Measurements from ENCODE around the gene CDK18.

The CDK18 gene

GRCh38 chr1:205535096-205535495 is 30.6 kb downstream of the CDK18 start:
- no peak for FAIRE-seq
- no peak for DNase-seq (ENCODE audit: insufficient read length, low spot score)

DNA sequence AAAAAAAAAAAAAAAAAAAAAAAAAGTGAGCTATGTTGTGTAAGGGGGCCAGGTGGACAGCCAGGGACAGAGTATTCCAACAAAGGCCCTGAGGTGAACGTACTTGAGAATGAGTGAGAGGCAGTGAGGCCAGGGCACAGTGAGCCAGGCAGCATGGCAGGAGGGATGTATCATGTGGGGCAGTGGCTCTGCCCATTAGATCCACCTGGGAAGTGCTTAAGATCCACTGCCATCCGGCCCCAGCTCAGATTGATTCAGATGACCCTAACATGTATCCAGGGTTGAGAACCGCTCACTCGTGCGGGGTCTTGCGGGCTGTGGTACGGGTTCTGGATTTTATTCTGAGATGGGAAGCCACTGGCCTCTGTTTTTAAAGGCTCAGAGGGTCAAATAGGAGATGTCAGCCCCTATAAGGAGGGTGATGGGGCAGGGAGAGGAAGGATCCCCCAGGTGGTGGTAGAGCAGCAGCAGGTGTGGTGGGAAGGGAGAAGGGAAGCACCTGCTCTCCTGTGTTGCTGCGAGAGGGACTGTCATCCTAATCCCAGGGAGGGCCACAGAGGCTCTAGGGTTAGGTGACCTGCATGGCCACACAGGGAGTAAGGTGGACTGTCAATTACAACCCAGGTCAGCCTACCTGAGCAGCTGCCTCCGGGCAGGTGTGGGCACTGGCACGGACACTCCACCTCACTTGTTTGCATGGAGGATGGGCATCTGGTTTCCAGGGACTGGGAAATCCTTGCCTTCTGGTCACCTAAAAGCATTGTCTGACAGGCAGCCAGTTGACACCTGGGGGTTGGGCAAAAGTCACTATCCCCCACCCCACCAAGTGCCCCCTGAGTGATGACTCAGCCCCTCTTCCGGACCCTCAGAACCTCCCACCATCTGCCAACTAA is 31.6 kb downstream of the CDK18 start:
- FAIRE-seq (no peak), DNase-seq (ENCODE audit: insufficient read length, low spot score) (no peak)

DNA sequence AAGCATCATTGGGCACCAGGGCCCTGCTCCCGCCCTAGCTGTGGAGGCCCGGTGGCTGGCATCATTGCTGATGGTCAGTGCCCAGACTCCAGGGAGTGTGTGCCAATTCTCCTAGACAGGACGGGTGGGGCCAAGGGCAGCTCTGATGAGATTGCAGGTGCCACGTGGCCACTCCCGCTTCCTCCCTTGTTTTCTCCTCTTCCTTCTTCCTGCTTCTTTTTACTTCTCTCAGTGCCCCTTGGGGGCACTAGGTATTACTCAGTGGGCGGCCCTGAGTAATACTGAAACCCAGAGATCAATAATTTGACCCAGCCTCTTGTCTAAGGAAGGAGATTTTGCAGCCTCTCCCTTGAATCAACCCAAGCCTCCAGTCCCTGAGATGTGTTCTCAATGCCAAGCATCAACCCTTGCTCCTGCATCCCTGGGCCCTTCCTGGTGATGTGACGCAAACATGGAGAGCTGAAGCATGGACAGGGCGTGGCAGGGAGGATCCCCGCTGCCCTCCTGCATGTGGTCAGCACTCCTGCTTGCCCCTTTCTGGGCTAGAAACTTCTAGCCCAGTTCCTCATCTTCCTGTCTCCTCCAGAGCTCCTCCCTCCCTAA is 32.4 kb downstream of the CDK18 start:
- DNase-seq (ENCODE audit: insufficient read length, low spot score): no peak
- FAIRE-seq: no peak

DNA sequence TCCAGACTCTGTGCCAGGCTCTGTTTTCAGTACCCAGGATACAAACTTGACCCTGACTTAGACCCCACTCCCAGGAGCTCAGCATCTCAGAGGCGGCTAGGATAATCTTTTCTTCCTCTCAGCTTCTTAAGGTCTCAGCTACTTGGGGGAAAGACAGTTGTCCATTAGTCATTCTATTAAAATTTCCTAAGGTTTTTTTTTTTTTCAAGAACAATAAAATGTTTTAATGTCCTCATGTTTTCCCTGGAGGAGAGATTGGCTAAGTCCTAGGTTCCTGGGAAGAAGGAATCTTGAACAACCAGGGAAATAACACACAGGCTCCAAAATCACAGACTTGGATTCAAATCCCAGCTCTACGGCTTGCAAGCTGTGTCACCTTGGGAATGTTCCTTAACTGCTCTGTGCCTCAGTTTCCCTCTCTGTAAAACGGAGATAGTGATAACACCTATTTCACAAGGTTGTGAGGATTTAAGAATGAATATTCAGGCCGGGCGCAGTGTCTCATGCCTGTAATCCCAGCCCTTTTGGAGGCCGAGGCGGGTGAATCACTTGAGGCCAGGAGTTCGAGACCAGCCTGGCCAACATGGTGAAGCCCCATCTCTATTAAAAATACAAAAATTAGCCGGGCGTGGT is 33.0 kb downstream of the CDK18 start:
- FAIRE-seq (no peak), DNase-seq (ENCODE audit: insufficient read length, low spot score) (no peak)

DNA sequence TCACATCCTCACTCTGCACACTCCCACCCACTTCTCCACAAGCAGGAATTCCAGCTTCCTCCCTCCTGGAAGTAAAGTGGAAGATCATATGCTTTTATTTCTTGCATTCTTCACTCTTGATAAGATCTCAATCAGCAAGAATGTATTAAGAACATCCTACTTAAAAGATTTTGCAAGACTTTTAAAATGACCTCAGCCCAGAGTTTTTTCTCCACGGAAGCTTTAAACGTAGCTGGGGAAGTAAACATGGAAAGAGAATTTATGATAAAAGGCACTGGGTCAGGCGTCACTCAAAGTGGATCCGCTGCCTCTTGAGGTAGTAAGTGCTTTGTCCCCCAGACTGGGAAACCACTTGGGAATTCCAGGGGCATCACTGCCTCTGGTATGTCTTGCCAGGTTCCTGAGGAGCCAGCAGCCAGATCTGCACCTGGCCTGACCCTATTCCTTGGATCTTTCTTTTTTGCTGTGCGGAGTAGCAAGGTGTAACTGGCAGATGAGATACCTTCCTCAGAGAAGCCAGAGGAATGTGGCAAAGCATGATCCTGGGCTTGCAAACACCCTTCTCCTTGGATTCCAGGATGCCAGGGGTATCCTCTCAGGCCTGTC is 33.9 kb downstream of the CDK18 start:
- no peak for DNase-seq (ENCODE audit: insufficient read length, low spot score)
- FAIRE-seq: no peak

- DNase-seq (ENCODE audit: insufficient read length, low spot score) (no peak), FAIRE-seq (no peak)
These were observed 36.9 kb downstream of the CDK18 start for GRCh38 chr1:205541161-205541886.

GRCh38 chr1:205542367-205542766 is 37.9 kb downstream of the CDK18 start:
- FAIRE-seq (no peak), DNase-seq (ENCODE audit: insufficient read length, low spot score) (no peak)

GRCh38 chr1:205543351-205544301 is 39.2 kb downstream of the CDK18 start:
- peak; percentile 56 for DNase-seq (ENCODE audit: insufficient read length, low spot score)
- peak; percentile 66 for FAIRE-seq

DNA sequence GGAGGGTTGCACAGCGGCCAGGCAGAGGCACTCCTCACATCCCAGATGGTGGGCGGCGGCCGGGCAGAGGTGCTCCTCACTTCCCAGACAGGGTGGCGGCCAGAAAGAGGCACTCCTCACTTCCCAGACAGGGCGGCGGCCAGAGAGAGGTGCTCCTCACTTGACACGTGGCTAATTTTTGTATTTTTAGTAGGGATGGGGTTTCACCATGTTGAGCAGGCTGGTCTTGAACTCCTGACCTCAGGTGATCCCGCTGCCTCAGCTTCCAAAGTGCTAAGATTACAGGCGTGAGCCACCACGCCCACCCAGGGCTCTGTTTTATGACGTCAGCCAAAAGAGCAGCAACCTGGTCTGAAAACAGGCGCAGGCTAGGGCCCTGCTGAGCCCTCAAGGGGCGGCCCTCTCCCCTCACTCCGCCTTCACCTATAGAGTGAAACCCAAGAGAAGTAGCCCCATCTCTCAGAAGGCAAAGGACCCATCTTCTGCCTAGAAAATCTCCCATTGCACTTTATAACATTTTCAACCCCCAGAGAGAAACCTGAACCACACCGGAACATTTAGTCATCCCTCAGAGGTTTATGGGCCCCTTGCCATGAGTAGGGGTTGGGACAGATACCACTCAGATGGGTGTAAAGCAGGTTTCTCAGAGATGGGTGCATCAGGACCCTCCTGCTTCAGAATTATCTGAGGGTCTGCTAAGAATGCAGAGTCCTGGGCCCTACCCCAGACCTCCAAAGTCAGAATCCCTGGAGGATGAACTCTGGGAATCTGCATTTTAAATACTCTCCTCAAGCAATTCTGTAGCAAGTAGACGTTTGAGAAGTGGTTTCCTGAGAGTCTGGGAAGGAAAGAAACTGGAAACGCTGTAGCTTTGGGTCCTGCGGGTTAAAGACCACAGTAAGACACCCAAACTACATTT is 40.8 kb downstream of the CDK18 start:
- FAIRE-seq: no peak
- no peak for DNase-seq (ENCODE audit: insufficient read length, low spot score)

DNA sequence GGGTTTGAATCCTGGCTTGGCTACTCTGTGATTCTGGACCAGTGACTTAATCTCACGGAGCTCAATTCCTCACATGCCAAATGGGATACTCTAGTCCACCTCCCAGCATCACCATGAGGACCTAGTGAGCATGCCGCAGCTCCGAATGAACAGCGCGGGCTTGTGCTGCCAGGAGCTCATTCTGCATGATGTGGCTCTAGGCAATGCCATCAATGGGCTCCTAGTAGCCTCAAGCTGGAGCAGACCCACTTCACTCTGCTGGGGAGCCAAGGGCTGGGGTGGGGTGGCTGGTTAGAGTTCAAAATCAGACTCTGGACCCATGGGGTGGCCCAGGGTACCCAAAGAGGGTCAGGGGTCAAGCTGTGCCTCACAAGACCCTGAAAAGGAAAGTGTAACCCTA is 41.5 kb downstream of the CDK18 start:
- DNase-seq (ENCODE audit: insufficient read length, low spot score): no peak
- no peak for FAIRE-seq

DNA sequence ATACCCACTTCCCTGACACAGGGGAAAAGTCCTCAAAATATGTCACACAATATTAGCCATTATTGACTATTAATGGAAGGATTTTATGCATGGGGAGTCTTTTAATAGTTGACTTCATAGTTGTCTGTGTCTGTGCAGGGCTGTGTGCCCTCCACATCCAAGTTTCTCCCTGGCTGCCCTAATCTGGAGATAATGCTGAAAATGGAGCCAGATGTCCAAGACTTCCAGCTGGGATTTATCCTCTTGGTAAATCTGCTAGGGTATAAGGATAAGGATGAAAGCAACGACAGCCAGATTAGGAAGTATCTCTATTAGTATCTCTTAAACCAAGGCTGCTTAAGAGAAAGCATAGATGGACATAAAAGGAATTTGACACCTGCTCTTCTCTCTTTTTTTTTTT is 42.1 kb downstream of the CDK18 start:
- FAIRE-seq: no peak

DNA sequence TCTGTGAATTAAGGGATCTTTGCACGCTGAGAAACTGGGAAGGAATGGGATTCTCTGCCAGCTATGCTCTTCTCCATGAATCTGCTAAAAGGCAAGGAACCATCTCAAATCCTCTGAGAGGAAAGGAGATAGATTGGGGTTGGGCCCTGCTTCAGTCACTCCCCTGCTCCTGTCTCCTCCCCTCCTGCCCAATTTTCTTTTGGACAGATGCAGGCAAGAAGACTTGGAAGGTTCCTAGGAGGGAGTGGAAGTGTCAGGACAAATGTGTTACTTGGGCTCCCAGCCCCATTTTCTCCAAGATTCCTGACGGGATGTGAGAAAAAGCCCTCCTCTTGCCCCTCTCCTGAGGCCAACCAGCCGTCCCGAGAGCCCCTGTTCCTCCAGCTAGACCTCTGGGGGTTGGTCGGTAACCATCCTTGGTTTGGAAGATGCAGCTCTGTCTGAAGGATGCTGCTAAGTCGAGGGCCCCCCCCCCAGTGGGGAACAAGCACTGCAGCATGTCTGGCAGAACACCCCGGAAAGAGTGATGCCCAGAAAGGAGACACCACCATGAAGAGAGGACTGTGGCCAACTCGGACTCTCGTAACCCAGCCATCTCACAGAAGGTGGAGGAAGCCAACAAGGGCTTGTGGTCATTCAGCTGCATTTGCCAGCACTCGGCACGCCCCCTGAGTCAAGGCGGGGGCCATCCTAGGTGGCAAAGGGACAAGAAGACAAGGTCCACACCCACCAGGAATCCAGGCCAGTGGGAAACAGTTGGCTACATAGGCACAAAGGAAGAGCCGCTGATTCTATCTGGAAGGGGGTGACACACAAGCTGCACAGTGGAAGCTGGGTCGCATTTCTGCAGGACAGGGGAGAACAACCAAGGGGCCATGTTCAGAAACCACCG is 43.7 kb downstream of the CDK18 start:
- FAIRE-seq: no peak
- DNase-seq (ENCODE audit: insufficient read length, low spot score): no peak

More for the DNA sequence above, 42.1 kb downstream of the CDK18 start:
- no peak for DNase-seq (ENCODE audit: insufficient read length, low spot score)

DNA sequence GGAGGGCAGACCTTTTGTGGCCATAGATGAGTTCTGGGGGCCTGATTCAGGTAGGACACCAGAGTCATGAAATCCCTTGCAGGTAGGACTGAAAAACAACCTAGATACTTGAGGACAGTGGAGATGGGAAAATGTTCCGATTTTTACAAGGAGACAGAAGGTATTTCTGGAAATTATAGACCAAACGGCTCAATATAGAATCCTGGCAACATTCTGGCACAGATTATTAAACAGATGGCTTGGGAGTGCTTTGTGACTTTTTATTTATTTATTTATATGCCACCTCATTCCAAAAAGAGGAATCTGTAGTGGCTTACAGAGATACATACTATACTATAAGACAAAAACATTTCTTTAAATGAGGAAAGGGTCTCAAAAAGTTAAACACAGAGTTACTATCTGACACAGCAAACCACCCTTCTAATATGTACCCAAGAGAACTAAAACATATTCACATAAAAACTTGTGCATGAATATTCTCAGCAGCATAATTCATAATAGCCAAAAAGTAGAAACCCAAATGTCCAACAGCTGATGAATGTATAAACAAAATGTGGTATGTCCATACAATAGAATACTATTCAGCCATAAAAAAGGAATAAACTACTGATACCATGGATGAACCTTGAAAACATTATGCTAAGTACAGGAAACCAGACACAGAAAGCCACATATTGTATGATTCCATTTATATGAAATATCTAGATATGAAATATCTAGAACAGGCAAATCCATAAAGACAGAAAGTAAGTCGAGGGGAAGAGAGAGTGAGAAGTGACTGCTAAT is 49.8 kb downstream of the CDK18 start:
- FAIRE-seq (no peak), DNase-seq (ENCODE audit: insufficient read length, low spot score) (no peak)

GRCh38 chr1:205561501-205562203 is 57.2 kb downstream of the CDK18 start:
- no peak for FAIRE-seq
- DNase-seq (ENCODE audit: insufficient read length, low spot score): no peak

DNA sequence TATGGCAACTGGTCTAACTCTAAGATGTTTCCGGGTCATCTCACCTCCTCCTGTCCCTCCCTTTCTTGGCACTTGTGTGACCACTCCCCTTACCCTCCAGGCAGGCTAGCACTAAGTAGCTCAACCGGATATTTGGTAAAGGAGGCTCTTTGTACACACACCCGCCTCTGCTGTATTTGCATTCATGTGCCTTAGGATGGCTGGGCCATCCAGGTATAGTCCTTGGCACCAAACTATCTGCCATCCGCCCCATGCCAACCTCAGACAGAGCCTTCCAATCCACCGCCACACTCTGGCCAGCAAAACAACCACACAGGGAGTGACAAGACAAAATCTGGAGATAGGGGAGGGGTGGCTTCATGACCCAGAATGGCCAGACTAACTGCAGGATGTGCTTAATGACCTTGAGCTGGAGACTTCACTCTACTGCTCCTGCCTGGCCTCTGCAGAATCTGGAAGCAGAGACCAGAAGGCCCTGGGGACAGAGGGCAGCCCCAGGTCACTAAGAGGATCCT is 59.5 kb downstream of the CDK18 start:
- no peak for FAIRE-seq
- no peak for DNase-seq (ENCODE audit: insufficient read length, low spot score)

DNA sequence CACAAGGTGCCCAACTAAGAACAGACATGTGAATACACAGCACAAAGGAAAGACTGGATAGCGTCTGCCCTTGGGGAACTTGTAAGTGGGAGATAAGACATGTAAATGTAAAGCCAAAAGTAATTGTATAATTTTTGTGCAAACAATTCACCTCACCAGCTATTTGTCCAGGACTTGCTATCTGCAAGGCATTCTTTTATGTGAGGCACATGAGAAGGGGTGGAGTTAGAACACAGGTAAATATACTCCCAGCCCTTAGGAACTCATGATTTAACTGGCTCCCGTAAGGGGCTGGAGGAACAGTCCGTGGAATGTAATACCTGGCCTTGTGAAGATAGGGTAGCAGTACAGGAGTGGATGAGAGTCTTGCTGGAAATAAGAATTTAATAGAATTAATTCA is 61.3 kb downstream of the CDK18 start:
- FAIRE-seq: no peak
- no peak for DNase-seq (ENCODE audit: insufficient read length, low spot score)

Measured in HTR-8/SVneo (cell line).